ENCODE measurements around the gene OLFM2. TPM values are rescaled to one million over a fixed set of nuclear protein-coding genes. Genes with fewer than 3 reads are reported as not detected.

Gene OLFM2
- total RNA-seq, 2 donors from 2014 or later: 4.0 to 5.2 TPM

- intact Hi-C loops (cut with DNase I): no loop called here
- no peak for DNase-seq (ENCODE audit: low spot score)
These were observed 127.2 kb downstream of the OLFM2 start for GRCh38 chr19:9808855-9809824.

GRCh38 chr19:9806803-9807202 lies 129.5 kb downstream of the OLFM2 start:
- DNase-seq (ENCODE audit: low spot score): no peak
- intact Hi-C loops (cut with DNase I): no loop called here

Other genes starting within 250 kb of the OLFM2 start
- gene ZNF846, start 167.8 kb downstream of the OLFM2 start, total RNA-seq: 10 to 100 TPM; 13.5 to 18.2 TPM
- gene FBXL12, start 117.4 kb downstream of the OLFM2 start, total RNA-seq: 10 to 100 TPM; 18.5 to 19.0 TPM
- gene UBL5, start 108.6 kb downstream of the OLFM2 start, total RNA-seq: 100 to 1,000 TPM; 260 to 295 TPM
- gene PIN1, start 101.2 kb downstream of the OLFM2 start, total RNA-seq: 10 to 100 TPM; 54.0 to 62.4 TPM
- 10 to 100 TPM; 10.7 to 23.4 TPM for gene COL5A3, start 74.0 kb upstream of the OLFM2 start, total RNA-seq
- not detected for gene RDH8, start 77.0 kb upstream of the OLFM2 start, total RNA-seq
- gene SHFL, start 149.8 kb upstream of the OLFM2 start, total RNA-seq: 10 to 100 TPM; 21.7 to 26.0 TPM
- gene ANGPTL6, start 166.2 kb upstream of the OLFM2 start, total RNA-seq: not detected
- 10 to 100 TPM; 21.9 to 27.8 TPM for gene PPAN, start 169.8 kb upstream of the OLFM2 start, total RNA-seq
- gene P2RY11, start 175.2 kb upstream of the OLFM2 start, total RNA-seq: 1 to 10 TPM; 6.3 to 6.5 TPM
- 100 to 1,000 TPM; 140 to 157 TPM for gene EIF3G, start 183.4 kb upstream of the OLFM2 start, total RNA-seq